Neural progenitor cell (in vitro differentiated cells): Measurements from ENCODE around the gene GCM1.

Experiments
- CTCF ChIP-seq: fragments of 200-600 bp; sonication (generic); IDR thresholded peaks from 2 replicates; pipeline ENCODE4 v1.5.1; 2017; ENCODE audit warnings: antibody characterized with exemption, mild to moderate bottlenecking
- EZH2 ChIP-seq: fragments of 200-600 bp; sonication (generic); IDR thresholded peaks from 2 replicates; pipeline ENCODE4 v1.6.1; 2017; ENCODE audit warnings: antibody characterized with exemption, mild to moderate bottlenecking, moderate library complexity

- no peak for TF ChIP-seq CTCF
- no peak for TF ChIP-seq EZH2
Measured at GRCh38 chr6:53119349-53119748, 29.3 kb downstream of the GCM1 start.
